ENCODE measurements around the gene SLBP. TPM values are rescaled to one million over a fixed set of nuclear protein-coding genes. Genes with fewer than 3 reads are reported as not detected.
A peak's percentile ranks its signal among the peaks of the same experiment; 100 is the strongest.

Gene SLBP
- polyA plus RNA-seq, 4 donors = 25.5 to 38.4 (median 27.9) TPM

DNA sequence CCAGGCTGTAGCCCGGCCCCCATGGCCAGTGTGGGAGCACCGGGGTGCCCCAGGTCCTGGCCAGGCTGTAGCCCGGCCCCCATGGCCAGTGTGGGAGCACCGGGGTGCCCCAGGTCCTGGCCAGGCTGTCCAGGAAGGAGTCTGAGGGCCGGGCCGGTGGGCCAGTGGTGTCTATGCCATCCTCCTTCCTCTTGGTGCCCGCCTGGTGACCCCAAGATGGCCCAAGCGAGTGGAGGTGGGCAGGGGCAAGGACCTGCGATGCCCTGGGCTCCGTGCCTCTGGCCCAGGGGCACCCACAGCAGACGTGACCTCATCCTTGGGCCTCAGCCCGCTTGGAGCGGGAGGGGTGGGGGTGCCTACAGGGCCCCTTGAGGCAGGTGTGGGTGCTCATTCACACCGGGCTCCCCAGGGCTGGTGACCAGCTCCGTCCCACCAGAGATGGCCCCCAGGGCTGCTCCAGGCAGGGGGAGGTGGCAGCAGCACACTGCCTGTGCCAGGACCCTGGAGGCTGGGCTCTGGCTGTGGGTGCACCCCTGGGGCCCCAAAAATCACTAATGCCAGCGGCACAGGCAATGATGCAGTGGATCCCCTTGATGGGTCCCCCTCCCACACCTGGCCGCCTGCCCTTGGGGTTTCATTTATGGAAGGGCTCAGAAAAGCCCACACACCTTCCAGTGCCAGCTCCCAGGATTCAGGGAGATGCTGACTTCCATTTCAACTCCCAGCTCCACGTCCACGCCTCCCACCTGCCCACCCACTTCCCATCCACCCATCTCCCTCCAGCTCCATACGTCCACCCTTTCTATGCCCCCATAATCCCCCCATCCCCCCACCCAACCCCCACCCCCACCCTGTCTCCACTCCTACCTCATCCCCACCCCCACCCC is 45.0 kb upstream of the SLBP start:
- no peaks in the 10 kb centered on the region for H3K9me3 ChIP-seq (ENCODE audit: control insufficient read depth in 2 of 2, insufficient read depth in 1 of 2, low read depth in 1 of 2, low read length in 1 of 2)
- WGBS, 3 donors = 72 to 82% (median 74%) methylated on average over 19 to 20 of the region's 20 CpGs
- no peak overlapping the region for H3K4me3 ChIP-seq (ENCODE audit: low read depth in 1 of 3, low read length in 3 of 3)
- peaks cover 0 to 5% (median 0%) of the 10 kb centered on the region in 3 donors for H3K27me3 ChIP-seq (ENCODE audit: control insufficient read depth in 3 of 3, insufficient read depth in 3 of 3, low read length in 3 of 3)
- no peak overlapping the region for H3K27ac ChIP-seq (ENCODE audit: low read depth in 1 of 3, low read length in 2 of 3)
- H3K36me3 ChIP-seq (ENCODE audit: control insufficient read depth in 3 of 3, insufficient read depth in 2 of 3, low read depth in 1 of 3, low read length in 3 of 3) = no peaks in the 10 kb centered on the region
- DNase-seq (no peak), FAIRE-seq (no peak)
- H3K4me1 ChIP-seq (ENCODE audit: control insufficient read depth in 3 of 3, insufficient read depth in 2 of 3, low read depth in 1 of 3, low read length in 2 of 3) = peaks cover 0 to 23% (median 0%) of the 10 kb centered on the region in 3 donors

DNA sequence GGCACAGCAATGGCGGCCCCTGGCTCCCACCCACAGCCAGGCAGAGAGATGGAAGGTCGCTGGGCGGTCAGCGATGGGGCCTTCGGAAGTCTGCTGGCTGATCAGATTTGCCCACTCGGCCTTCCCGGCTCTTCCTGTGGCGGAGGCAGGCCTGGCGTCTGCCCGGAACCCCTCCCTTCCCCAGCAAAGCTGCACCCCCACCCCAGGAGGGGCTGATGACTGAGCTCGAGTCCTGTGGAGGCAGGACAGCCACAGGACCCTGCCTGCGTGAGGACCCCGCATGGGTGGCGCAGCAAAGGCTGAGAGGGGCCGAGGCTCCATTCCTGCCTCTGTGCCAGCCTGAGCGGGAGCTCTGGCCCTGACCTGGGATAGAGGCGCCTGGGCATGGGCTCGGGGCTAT is 44.0 kb upstream of the SLBP start:
- no peaks in the 10 kb centered on the region for H3K36me3 ChIP-seq (ENCODE audit: control insufficient read depth in 3 of 3, insufficient read depth in 2 of 3, low read depth in 1 of 3, low read length in 3 of 3)
- 74 to 90% (median 76%) methylated on average over 14 to 18 of the region's 18 CpGs for WGBS, 3 donors
- peaks cover 0 to 32% (median 0%) of the 10 kb centered on the region in 3 donors for H3K4me1 ChIP-seq (ENCODE audit: control insufficient read depth in 3 of 3, insufficient read depth in 2 of 3, low read depth in 1 of 3, low read length in 2 of 3)
- DNase-seq (no peak), FAIRE-seq (no peak)
- H3K27me3 ChIP-seq (ENCODE audit: control insufficient read depth in 3 of 3, insufficient read depth in 3 of 3, low read length in 3 of 3) = peaks cover 0 to 5% (median 0%) of the 10 kb centered on the region in 3 donors
- no peak overlapping the region for H3K27ac ChIP-seq (ENCODE audit: low read depth in 1 of 3, low read length in 2 of 3)
- no peaks in the 10 kb centered on the region for H3K9me3 ChIP-seq (ENCODE audit: control insufficient read depth in 2 of 2, insufficient read depth in 1 of 2, low read depth in 1 of 2, low read length in 1 of 2)
- no peak overlapping the region for H3K4me3 ChIP-seq (ENCODE audit: low read depth in 1 of 3, low read length in 3 of 3)

DNA sequence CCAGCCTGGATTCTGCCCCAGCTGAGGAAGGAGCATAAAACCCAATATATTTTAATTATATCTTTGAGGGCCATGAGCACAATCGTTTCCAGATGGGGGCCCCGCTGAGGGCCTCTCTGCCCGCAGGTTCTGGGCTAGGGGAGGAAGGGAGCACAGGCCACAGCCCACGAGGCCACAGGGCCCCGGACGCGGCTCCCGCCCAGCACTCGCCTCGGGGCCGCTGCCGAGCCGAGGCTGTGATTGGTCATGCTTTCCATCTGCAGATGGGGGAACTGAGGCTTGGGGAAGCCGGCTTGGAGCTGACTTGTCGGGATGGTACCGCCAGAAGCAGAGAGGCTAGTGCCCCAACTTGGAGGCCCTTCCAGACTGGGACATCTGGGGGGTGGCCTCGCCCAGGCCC is 43.2 kb upstream of the SLBP start:
- no peak for FAIRE-seq
- Histone ChIP-seq H3K36me3 (ENCODE audit: control insufficient read depth in 3 of 3, insufficient read depth in 2 of 3, low read depth in 1 of 3, low read length in 3 of 3) (no peaks in the 10 kb centered on the region), H3K4me3 (ENCODE audit: low read depth in 1 of 3, low read length in 3 of 3) (no peak overlapping the region), H3K27me3 (ENCODE audit: control insufficient read depth in 3 of 3, insufficient read depth in 3 of 3, low read length in 3 of 3) (no peaks in the 10 kb centered on the region), H3K9me3 (ENCODE audit: control insufficient read depth in 2 of 2, insufficient read depth in 1 of 2, low read depth in 1 of 2, low read length in 1 of 2) (no peaks in the 10 kb centered on the region), H3K27ac (ENCODE audit: low read depth in 1 of 3, low read length in 2 of 3) (no peak overlapping the region), H3K4me1 (ENCODE audit: control insufficient read depth in 3 of 3, insufficient read depth in 2 of 3, low read depth in 1 of 3, low read length in 2 of 3) (peaks cover 0 to 32% (median 0%) of the 10 kb centered on the region in 3 donors)
- DNase-seq = no peak
- 78 to 81% (median 81%) methylated on average over 17 of the region's 17 CpGs for whole genome bisulfite sequencing, 3 donors

DNA sequence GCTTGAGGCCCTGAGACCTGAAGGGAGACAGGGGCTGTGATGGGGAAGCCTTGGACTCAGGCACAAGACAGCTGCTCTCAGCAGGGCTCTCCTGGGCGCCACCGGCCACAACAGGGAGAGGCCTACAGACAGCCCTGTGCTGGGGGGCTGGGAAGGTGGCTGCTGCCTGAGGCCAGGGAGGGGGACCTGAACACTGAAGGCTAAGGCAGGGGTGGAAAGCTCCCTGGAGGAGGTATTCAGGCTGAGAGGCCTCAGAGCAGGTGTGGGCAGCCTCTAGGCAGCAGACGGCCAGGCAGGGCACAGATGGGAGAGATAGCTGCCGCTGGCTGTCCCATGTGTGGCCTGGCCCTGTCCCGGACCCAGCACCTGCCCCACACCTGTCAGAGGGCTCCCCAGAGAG is 42.2 kb upstream of the SLBP start:
- Histone ChIP-seq H3K9me3 (ENCODE audit: control insufficient read depth in 2 of 2, insufficient read depth in 1 of 2, low read depth in 1 of 2, low read length in 1 of 2) (no peaks in the 10 kb centered on the region), H3K27me3 (ENCODE audit: control insufficient read depth in 3 of 3, insufficient read depth in 3 of 3, low read length in 3 of 3) (no peaks in the 10 kb centered on the region), H3K36me3 (ENCODE audit: control insufficient read depth in 3 of 3, insufficient read depth in 2 of 3, low read depth in 1 of 3, low read length in 3 of 3) (no peaks in the 10 kb centered on the region), H3K4me1 (ENCODE audit: control insufficient read depth in 3 of 3, insufficient read depth in 2 of 3, low read depth in 1 of 3, low read length in 2 of 3) (peaks cover 0 to 32% (median 0%) of the 10 kb centered on the region in 3 donors), H3K4me3 (ENCODE audit: low read depth in 1 of 3, low read length in 3 of 3) (no peak overlapping the region), H3K27ac (ENCODE audit: low read depth in 1 of 3, low read length in 2 of 3) (no peak overlapping the region)
- WGBS, 3 donors = 32 to 66% (median 63%) methylated on average over 4 to 5 of the region's 5 CpGs
- no peak for FAIRE-seq
- DNase-seq = no peak

DNA sequence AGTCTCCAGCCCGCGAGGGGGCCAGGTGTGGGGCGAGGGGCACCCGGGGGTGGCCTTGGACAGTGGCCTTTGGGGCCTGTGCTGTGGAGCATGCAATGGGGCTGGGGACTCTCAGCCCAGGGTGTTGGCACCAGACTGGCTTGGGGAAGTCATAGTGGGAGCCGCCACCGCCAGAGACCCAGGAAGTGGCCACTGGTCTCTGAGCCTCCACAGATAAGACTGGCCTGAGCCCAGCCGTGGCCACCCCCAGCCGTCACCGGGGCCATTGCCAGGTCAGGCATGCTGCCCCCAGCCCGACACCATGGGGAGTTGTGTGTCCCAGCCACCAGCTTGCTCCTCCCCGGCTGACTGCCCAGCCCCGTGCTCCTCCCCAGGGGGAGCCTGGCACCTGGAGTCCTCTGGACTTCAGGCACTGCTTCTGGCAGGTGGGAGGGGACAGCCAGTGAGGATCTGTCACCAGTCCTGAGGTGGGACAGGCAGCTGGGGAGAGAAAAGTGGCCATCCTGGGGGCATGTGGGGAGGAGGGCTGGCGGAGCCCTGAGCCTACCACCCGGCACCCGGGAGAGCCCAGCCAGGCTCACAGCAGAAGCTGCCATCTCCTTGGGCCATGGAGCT is 41.7 kb upstream of the SLBP start:
- Histone ChIP-seq H3K4me3 (ENCODE audit: low read depth in 1 of 3, low read length in 3 of 3) (no peak overlapping the region), H3K4me1 (ENCODE audit: control insufficient read depth in 3 of 3, insufficient read depth in 2 of 3, low read depth in 1 of 3, low read length in 2 of 3) (peaks cover 0 to 32% (median 0%) of the 10 kb centered on the region in 3 donors), H3K9me3 (ENCODE audit: control insufficient read depth in 2 of 2, insufficient read depth in 1 of 2, low read depth in 1 of 2, low read length in 1 of 2) (no peaks in the 10 kb centered on the region), H3K36me3 (ENCODE audit: control insufficient read depth in 3 of 3, insufficient read depth in 2 of 3, low read depth in 1 of 3, low read length in 3 of 3) (no peaks in the 10 kb centered on the region), H3K27ac (ENCODE audit: low read depth in 1 of 3, low read length in 2 of 3) (no peak overlapping the region), H3K27me3 (ENCODE audit: control insufficient read depth in 3 of 3, insufficient read depth in 3 of 3, low read length in 3 of 3) (no peaks in the 10 kb centered on the region)
- WGBS, 3 donors = 61 to 83% (median 79%) methylated on average over 15 of the region's 15 CpGs
- no peak for DNase-seq
- no peak for FAIRE-seq

DNA sequence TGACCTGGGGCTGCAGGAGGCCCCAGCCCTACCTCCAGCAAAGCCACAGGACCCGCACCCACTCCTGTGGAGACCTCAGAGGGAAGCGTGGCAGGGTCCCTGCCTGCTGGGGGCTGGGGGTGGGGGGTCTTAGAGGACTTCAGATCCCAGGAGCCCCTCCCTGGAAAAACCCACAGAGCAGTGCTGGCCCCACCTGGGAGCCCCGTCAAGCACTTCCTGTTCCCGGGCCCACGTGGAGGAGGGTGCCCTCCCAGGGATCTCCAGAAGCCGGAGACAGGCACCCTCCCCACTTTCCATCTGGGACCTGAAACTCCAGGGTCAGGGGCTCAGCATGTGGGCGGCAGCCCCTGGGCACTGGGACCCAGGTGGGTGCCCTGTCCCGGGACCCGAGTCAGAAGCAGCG is 41.2 kb upstream of the SLBP start:
- WGBS, 3 donors = 69 to 77% (median 73%) methylated on average over 9 to 10 of the region's 10 CpGs
- H3K4me3 ChIP-seq (ENCODE audit: low read depth in 1 of 3, low read length in 3 of 3) = no peak overlapping the region
- no peaks in the 10 kb centered on the region for H3K27me3 ChIP-seq (ENCODE audit: control insufficient read depth in 3 of 3, insufficient read depth in 3 of 3, low read length in 3 of 3)
- FAIRE-seq = no peak
- peaks cover 0 to 37% (median 0%) of the 10 kb centered on the region in 3 donors for H3K4me1 ChIP-seq (ENCODE audit: control insufficient read depth in 3 of 3, insufficient read depth in 2 of 3, low read depth in 1 of 3, low read length in 2 of 3)
- H3K36me3 ChIP-seq (ENCODE audit: control insufficient read depth in 3 of 3, insufficient read depth in 2 of 3, low read depth in 1 of 3, low read length in 3 of 3) = no peaks in the 10 kb centered on the region
- no peak overlapping the region for H3K27ac ChIP-seq (ENCODE audit: low read depth in 1 of 3, low read length in 2 of 3)
- H3K9me3 ChIP-seq (ENCODE audit: control insufficient read depth in 2 of 2, insufficient read depth in 1 of 2, low read depth in 1 of 2, low read length in 1 of 2) = no peaks in the 10 kb centered on the region
- DNase-seq = no peak

DNA sequence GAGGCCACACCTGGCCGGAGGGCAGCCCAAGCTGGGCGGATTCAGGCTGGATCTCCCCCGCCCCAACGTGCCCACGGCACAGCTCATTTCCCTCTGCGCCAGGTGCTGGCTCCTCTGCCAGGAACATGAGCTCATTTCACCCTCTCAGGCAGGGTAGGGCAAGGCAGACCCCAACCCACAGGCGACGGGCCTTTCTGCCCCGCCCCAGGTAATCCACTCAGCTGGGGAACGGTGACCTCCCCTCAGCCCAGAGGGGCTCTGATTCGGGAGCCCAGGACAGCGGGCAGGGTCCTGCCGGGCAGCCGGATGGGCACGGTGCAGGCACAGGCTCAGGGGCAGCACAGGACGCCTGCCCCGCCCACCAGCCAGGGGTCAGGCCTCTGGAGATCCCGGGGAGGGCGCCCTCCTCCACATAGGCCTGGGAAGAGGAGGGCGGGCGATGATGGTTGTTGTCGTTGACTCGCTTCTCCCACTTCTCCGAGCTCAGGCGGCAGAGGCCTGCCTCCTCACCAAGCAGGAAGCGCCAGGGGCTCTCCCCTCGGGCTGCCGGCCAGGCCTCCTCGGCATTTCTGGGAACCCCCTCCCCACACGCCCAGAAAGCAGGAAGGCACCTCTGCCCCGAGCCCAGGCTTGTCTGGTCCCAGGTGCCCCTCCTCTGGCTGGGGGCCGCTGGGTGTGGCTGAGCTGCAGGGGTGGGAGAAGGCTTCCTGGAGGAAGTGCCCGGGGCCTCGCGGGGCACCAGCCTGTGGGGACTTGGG is 40.3 kb upstream of the SLBP start:
- 17 to 32% (median 22%) methylated on average over 28 to 35 of the region's 35 CpGs for WGBS, 3 donors
- no peak overlapping the region for H3K27ac ChIP-seq (ENCODE audit: low read depth in 1 of 3, low read length in 2 of 3)
- peaks cover 0 to 5% of the 10 kb centered on the region in 2 donors for H3K9me3 ChIP-seq (ENCODE audit: control insufficient read depth in 2 of 2, insufficient read depth in 1 of 2, low read depth in 1 of 2, low read length in 1 of 2)
- DNase-seq (peak in 1 of 2 donors; percentile 61), FAIRE-seq (no peak)
- no peak overlapping the region for H3K4me3 ChIP-seq (ENCODE audit: low read depth in 1 of 3, low read length in 3 of 3)
- H3K4me1 ChIP-seq (ENCODE audit: control insufficient read depth in 3 of 3, insufficient read depth in 2 of 3, low read depth in 1 of 3, low read length in 2 of 3) = peaks cover 0 to 38% (median 0%) of the 10 kb centered on the region in 3 donors
- no peaks in the 10 kb centered on the region for H3K36me3 ChIP-seq (ENCODE audit: control insufficient read depth in 3 of 3, insufficient read depth in 2 of 3, low read depth in 1 of 3, low read length in 3 of 3)
- no peaks in the 10 kb centered on the region for H3K27me3 ChIP-seq (ENCODE audit: control insufficient read depth in 3 of 3, insufficient read depth in 3 of 3, low read length in 3 of 3)

DNA sequence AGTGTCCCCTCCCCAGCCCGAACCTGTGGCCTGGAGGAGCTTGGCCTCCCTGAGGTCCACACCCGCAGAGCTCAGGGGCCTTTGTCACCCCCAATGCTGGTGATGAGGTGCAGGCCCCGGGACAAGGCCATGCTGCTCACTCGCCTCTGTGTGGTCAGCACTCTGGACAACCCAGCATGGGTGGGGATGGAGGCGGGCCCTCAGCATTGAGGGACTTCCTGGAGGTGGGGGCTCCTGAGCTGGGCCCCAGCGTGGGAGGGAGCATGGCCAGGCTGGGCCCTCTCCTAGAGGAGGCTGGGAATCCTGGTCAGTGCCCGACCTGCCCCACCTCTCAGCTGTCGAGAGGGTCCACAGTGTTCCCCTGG is 39.8 kb upstream of the SLBP start:
- H3K27me3 ChIP-seq (ENCODE audit: control insufficient read depth in 3 of 3, insufficient read depth in 3 of 3, low read length in 3 of 3) = no peaks in the 10 kb centered on the region
- WGBS, 3 donors = 39 to 71% (median 60%) methylated on average over 8 of the region's 8 CpGs
- H3K36me3 ChIP-seq (ENCODE audit: control insufficient read depth in 3 of 3, insufficient read depth in 2 of 3, low read depth in 1 of 3, low read length in 3 of 3) = no peaks in the 10 kb centered on the region
- DNase-seq = no peak
- no peak overlapping the region for H3K4me3 ChIP-seq (ENCODE audit: low read depth in 1 of 3, low read length in 3 of 3)
- peaks cover 0 to 38% (median 0%) of the 10 kb centered on the region in 3 donors for H3K4me1 ChIP-seq (ENCODE audit: control insufficient read depth in 3 of 3, insufficient read depth in 2 of 3, low read depth in 1 of 3, low read length in 2 of 3)
- FAIRE-seq = no peak
- H3K27ac ChIP-seq (ENCODE audit: low read depth in 1 of 3, low read length in 2 of 3) = no peak overlapping the region
- peaks cover 0 to 6% of the 10 kb centered on the region in 2 donors for H3K9me3 ChIP-seq (ENCODE audit: control insufficient read depth in 2 of 2, insufficient read depth in 1 of 2, low read depth in 1 of 2, low read length in 1 of 2)
